ENCODE data around the gene ACTC1. TPM values are rescaled to one million over a fixed set of nuclear protein-coding genes. Genes with fewer than 3 reads are reported as not detected.
"Not testable (repeated sequence)": the region's sequence is repeated elsewhere in the genome, so short reads cannot be mapped to it uniquely, and the experiment has no call there.

Gene ACTC1
- total RNA-seq, 3 donors from 2014 or later: not detected

DNA sequence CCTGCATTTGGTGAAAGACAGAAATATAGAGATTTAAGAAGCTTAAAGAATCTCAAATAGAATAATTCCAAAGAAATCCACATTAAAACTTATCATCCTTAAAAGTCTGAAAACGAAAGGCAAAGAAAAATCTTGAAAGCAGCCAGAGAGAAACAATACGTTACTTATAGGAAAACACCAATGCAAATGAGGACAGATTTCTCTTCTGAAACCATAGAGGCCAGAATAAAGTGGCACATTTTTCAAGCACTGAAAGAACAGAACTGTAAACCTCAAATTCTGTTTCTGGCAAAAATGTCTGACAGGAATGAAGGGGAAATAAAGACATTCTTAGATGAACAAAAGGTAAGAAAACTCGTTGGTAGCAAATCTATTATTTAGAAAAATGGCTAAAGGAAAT, 13.8 kb upstream of the ACTC1 start:
- peaks cover 5% of the 10 kb centered on the region for H3K9me3 Mint-ChIP-seq
- no peaks in the 10 kb centered on the region for H3K36me3 Mint-ChIP-seq (ENCODE audit: insufficient read depth)
- H3K27me3 Mint-ChIP-seq (ENCODE audit: low read depth): peaks cover 20% of the 10 kb centered on the region
- no peak overlapping the region for H3K4me3 Mint-ChIP-seq
- H3K4me1 Mint-ChIP-seq (ENCODE audit: low read depth): no peaks in the 10 kb centered on the region
- no peak for ATAC-seq
- no peak for DNase-seq

DNA sequence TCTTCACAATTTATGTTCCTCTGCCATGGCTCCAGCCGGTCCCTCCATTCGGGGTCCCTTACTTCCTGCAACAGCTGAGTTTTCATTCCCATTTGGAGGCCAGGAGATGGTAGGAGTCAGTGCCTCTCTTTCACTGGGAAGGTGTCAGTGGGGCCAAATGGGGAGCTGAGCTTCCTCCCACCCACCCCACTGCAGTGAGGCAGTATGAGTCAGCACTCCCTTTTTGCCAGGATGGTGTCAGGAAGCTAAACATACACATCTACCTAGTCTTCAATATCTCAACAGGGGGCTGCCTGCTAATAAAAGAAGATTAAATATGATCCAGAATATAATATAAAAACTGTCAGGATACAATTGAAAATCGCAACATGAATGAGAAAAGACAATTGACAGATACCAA, 12.7 kb upstream of the ACTC1 start:
- Mint-ChIP-seq H3K36me3 (ENCODE audit: insufficient read depth) (no peaks in the 10 kb centered on the region), H3K4me1 (ENCODE audit: low read depth) (no peaks in the 10 kb centered on the region), H3K27me3 (ENCODE audit: low read depth) (peaks cover 18% of the 10 kb centered on the region), H3K4me3 (no peak overlapping the region), H3K9me3 (peaks cover 5% of the 10 kb centered on the region)
- ATAC-seq (no peak), DNase-seq (no peak)

DNA sequence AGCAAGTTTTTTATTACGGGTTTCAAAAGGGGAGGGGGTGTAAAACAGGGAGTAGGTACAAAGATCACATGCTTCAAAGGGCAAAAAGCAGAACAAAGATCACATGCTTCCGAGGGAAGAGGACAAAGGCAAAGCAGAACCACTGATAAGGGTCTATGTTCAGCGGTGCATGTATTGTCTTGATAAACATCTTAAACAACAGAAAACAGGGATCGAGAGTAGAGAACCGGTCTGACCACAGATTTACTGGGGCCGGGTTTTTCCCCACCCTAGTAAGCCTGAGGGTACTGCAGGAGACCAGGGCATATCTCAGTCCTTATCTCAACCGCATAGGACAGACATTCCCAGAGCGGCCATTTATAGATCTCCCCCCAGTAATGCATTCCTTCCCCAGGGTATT, 11.9 kb upstream of the ACTC1 start:
- not testable (repeated sequence) for ATAC-seq; H3K4me3 Mint-ChIP-seq; H3K9me3 Mint-ChIP-seq; H3K36me3 Mint-ChIP-seq (ENCODE audit: insufficient read depth); H3K4me1 Mint-ChIP-seq (ENCODE audit: low read depth); DNase-seq
- H3K27me3 Mint-ChIP-seq (ENCODE audit: low read depth): peaks cover 13% of the 10 kb centered on the region

DNA sequence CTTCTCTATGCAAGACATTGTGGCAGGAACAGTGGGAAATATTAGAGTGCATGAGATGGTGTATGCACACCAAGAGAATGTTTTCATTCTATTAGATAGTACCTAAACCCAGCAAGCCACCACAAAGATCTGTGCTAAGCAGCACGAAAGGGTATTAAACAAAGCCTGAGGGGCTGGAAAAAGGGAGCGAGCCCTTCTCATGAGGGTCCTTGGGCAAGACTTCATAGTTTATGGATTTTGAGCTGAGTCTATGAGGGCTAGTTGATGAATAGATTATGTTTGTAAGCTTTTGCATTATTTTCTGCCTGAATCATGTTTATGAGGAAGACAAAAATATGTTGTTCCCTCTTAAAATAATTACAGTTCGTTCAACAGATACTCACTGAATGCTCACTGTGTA, 9.4 kb upstream of the ACTC1 start:
- H3K4me3 Mint-ChIP-seq: no peak overlapping the region
- no peak for ATAC-seq
- no peaks in the 10 kb centered on the region for H3K4me1 Mint-ChIP-seq (ENCODE audit: low read depth)
- H3K36me3 Mint-ChIP-seq (ENCODE audit: insufficient read depth): no peaks in the 10 kb centered on the region
- H3K9me3 Mint-ChIP-seq: peaks cover 5% of the 10 kb centered on the region
- DNase-seq: no peak
- H3K27me3 Mint-ChIP-seq (ENCODE audit: low read depth): peaks cover 11% of the 10 kb centered on the region

DNA sequence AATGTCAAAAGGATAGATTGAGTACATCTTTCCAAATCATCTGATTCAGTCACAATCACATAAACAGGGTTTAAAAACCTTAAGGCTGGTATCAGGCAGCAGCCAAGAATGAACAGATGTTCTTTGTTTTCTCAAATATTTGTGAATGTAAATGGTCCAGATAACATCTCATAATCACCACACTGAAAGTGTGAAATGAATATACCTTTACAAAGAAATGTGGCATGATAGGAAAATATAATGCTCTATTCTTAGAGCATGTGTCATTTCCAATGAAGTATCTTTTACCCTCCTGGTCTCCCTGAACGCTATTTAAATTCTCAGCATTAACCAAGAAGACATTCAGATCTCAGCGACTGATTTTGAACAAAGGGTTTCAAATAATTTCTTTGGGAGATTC, 8.8 kb upstream of the ACTC1 start:
- Mint-ChIP-seq H3K27me3 (ENCODE audit: low read depth) (peaks cover 16% of the 10 kb centered on the region), H3K9me3 (peaks cover 5% of the 10 kb centered on the region), H3K36me3 (ENCODE audit: insufficient read depth) (no peaks in the 10 kb centered on the region), H3K4me1 (ENCODE audit: low read depth) (no peaks in the 10 kb centered on the region), H3K4me3 (no peak overlapping the region)
- peak; percentile 32 to 60 for ATAC-seq
- DNase-seq: no peak

DNA sequence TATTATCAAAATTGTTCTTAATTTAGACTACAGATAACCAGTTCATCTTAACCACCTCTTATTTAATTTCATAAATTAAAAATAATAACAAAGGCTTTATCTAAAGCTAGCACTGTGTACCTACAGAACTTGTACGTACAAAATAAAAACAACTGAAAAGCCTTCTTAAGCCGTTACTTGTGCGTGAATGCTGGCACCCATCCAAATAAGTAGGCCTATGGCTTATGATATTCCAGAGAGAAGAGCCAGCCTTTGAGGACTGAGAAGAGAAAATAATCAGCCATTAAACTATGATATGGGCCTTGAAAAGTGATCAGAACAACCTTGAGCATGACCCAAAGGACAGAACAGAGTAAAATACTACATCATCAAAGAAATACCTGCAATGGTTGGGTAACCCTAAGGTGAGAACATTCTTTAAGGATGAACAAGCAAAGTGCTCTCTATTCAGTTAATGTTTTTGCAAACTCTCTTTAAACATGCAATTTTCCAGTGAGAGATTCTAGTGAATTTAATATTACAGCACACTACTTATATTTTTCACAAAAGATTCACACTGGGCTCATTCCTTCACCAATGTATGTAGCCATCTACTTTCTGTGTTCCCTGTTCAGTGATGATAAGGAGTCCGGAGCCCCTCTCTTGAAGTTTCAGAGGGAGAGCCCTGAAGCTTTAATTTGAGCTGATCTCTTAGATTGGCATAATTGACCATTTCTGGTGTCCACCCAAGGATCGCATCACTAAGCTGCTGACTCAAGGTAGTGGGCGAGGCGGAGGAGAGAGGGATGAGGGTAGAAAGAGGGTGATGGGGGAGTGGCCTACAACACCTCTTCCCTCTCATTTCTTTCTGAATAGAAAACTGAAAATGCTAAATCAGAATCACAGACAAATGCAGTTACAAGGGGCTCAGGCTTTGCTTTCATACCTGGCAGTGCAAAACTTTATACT, 7.7 kb upstream of the ACTC1 start:
- no peak for ATAC-seq
- Mint-ChIP-seq H3K27me3 (ENCODE audit: low read depth) (peaks cover 18% of the 10 kb centered on the region), H3K4me3 (no peak overlapping the region), H3K36me3 (ENCODE audit: insufficient read depth) (no peaks in the 10 kb centered on the region), H3K4me1 (ENCODE audit: low read depth) (no peaks in the 10 kb centered on the region), H3K9me3 (peaks cover 5% of the 10 kb centered on the region)
- no peak for DNase-seq

DNA sequence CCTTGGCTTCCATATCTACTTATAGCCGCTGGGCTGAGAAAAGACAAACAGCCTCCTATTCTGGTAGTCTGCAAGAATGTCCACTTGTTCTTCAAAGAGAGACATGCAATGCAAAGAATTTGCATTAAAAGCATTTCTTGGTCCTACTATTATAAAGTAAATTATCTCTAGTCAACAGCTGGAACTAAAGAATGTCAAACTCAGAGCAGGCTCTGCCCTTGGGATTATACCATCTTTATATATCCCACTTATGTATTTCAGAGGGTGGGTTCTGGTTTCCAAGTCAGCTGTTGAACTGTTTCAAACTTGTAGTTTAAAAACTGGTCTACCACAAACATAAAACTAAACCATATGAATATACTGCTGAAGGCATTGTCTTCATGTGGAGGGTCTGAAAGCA, 7.0 kb upstream of the ACTC1 start:
- H3K9me3 Mint-ChIP-seq: peaks cover 5% of the 10 kb centered on the region
- no peak for DNase-seq
- H3K36me3 Mint-ChIP-seq (ENCODE audit: insufficient read depth): no peaks in the 10 kb centered on the region
- H3K4me1 Mint-ChIP-seq (ENCODE audit: low read depth): no peaks in the 10 kb centered on the region
- ATAC-seq: no peak
- no peak overlapping the region for H3K4me3 Mint-ChIP-seq
- peaks cover 18% of the 10 kb centered on the region for H3K27me3 Mint-ChIP-seq (ENCODE audit: low read depth)

DNA sequence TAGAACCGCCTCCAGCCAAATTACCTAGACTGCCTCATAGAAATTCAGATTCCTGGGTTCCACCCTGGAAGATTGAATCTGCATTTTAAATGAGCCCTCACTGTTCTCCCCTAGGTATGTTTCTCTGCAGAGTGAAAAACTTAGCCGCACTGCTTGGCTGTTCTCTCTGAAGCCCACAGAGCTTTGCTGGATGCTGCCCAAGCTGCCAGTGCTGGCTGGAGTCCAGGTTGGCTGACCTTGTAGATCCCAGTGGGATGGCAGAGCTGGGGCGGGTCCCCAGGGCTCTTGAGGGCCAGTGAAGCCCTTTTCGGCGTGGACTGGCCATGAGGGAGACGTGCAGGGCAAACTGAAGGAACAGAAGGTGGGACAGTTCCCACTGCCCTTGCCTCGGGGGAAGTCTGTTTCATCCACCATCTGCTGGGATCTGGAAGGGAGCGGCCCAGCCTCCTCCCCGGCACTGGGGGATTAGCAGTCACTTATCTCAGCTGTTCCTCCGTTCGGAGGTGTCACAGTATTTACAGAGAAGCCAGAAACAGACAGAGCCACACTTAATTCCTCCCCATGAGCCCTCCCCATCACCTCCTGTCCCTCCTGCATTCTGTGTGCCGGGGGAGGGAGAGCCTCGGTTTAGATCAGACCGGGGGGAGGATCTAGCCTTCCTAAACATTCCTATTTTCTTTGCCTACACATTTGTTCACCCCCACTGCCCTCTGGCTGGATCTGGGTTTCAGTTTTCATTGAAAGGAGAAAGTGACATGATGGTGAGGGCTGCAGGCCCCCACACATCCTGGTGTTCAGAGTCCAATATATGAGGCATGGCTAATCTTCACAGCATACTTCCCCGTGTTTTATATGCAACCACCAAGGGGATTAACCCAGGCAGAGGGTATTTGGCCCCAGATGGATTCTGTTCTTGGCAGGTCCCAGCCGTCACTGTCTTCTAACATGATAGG, 4.1 kb upstream of the ACTC1 start:
- no peak for DNase-seq
- ATAC-seq: no peak
- H3K36me3 Mint-ChIP-seq (ENCODE audit: insufficient read depth): no peaks in the 10 kb centered on the region
- H3K4me3 Mint-ChIP-seq: no peak overlapping the region
- H3K9me3 Mint-ChIP-seq: no peaks in the 10 kb centered on the region
- H3K4me1 Mint-ChIP-seq (ENCODE audit: low read depth): peaks cover under 1% of the 10 kb centered on the region
- peaks cover 33% of the 10 kb centered on the region for H3K27me3 Mint-ChIP-seq (ENCODE audit: low read depth)

DNA sequence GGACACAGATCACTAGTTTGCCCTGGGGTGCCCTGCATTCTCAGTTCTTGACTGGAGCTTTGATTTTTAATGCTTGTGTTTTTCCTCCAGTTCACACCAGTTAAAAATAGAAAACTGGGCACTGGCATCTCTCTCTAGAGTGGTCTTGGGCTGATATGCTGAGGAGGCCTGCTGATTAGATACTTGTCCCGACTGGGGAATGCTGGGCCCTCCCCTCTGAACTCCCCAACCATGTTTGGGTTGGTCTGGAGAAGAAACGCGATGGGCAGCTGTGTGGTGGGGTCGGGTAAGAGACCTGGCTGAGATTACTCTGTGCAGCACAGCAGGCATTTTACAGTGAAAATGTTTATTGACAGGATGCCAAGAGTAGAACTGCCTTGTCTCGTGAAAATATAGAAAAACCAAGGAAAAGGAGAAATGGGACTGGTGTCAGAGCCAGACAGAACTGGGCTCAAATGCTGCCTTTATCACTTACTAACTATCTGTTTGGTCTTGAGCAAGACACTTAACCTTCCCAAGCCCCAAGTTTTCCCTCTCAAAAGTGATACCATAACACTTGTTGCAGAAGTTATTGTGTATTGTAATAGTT, 1.6 kb upstream of the ACTC1 start:
- no peak for ATAC-seq
- no peak for DNase-seq
- H3K4me1 Mint-ChIP-seq (ENCODE audit: low read depth): peaks cover 1% of the 10 kb centered on the region
- H3K4me3 Mint-ChIP-seq: no peak overlapping the region
- peaks cover 55% of the 10 kb centered on the region for H3K27me3 Mint-ChIP-seq (ENCODE audit: low read depth)
- no peaks in the 10 kb centered on the region for H3K36me3 Mint-ChIP-seq (ENCODE audit: insufficient read depth)
- H3K9me3 Mint-ChIP-seq: no peaks in the 10 kb centered on the region

DNA sequence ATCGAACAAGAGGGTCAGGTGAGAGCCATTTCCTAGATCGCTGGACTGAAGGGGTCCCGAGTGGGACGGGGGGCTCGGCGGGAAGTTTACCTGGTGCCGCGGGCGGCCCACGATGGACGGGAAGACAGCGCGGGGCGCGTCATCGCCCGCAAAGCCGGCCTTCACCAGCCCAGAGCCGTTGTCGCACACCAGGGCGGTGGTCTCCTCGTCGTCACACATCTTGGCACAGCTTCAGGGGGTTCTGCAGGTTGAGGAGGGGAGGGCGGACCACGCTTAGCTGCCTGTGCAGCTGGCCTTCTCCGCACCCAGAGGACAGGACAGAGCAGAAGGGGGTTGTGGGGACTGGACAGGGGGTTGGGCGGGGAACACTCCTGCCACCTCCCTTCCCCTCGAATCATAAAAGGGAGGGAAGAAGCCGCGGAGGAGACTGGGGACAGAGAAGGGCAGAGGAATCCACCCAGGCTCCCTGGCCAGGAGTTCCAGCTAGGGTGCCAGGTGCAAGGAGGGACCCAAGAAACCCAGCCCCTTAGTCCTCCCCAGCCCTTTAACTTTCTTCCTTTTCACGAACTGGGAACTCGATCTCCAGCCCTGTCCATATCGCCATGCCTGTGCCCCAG, 651 bp downstream of the ACTC1 start:
- no peaks in the 10 kb centered on the region for H3K9me3 Mint-ChIP-seq
- ATAC-seq: no peak
- no peak overlapping the region for H3K4me3 Mint-ChIP-seq
- peaks cover 55% of the 10 kb centered on the region for H3K27me3 Mint-ChIP-seq (ENCODE audit: low read depth)
- H3K4me1 Mint-ChIP-seq (ENCODE audit: low read depth): peaks cover 1% of the 10 kb centered on the region
- H3K36me3 Mint-ChIP-seq (ENCODE audit: insufficient read depth): no peaks in the 10 kb centered on the region
- no peak for DNase-seq

DNA sequence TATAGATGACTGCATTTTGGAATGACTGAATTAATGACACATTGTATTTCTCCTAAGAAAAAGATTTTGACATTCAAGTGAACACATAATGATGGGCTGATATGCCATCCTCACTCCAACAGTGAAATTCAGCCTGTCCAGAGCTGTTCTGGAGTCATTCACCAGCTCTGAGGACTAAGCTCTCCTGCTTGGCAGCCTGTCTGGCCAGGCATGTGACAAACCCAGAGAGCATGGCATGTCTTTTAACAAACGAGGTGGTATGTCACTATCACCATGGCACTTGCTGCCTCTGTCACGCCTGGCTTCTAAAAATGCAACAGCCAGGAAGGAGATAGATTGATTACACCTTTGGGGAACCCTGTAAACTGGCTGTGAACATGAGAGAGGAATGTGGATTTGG, 1.4 kb downstream of the ACTC1 start:
- no peak for ATAC-seq
- no peak for DNase-seq
- Mint-ChIP-seq H3K9me3 (no peaks in the 10 kb centered on the region), H3K4me3 (no peak overlapping the region), H3K36me3 (ENCODE audit: insufficient read depth) (no peaks in the 10 kb centered on the region), H3K4me1 (ENCODE audit: low read depth) (peaks cover 1% of the 10 kb centered on the region), H3K27me3 (ENCODE audit: low read depth) (peaks cover 49% of the 10 kb centered on the region)

DNA sequence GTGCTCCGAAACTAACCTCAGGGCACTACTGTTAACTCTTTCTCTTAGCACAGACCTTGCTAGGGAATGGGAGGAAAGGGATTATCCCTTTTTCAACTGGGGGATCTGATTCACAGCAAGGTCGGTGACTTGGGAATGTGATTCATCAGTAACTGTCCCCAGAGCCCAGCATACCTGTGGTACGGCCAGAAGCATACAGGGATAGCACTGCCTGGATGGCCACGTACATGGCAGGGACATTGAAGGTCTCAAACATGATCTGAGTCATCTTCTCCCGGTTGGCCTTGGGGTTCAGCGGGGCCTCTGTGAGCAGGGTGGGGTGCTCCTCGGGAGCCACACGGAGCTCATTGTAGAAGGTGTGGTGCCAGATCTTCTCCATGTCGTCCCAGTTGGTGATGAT, 2.3 kb downstream of the ACTC1 start:
- Mint-ChIP-seq H3K36me3 (ENCODE audit: insufficient read depth) (no peaks in the 10 kb centered on the region), H3K4me1 (ENCODE audit: low read depth) (peaks cover 1% of the 10 kb centered on the region), H3K4me3 (no peak overlapping the region), H3K27me3 (ENCODE audit: low read depth) (peaks cover 49% of the 10 kb centered on the region), H3K9me3 (no peaks in the 10 kb centered on the region)
- DNase-seq (no peak), ATAC-seq (no peak)

DNA sequence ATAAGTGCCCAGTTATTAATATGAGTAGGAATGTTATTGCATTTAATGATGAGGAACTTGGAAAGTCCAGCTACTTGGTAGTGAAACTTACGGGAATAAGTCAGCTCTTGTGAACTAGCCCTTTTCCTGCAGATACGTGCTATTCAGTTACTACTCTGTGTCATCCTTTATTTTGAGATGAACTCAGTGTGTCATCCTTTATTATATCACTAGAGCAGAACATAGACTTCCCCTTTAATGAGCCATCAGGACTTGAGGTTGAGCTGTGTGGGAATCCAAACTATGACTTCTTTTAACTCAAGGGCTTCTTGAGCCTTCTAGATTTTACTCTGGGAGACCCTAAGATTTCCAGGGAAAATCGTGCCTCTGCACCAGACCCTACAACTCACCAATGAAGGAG, 3.6 kb downstream of the ACTC1 start:
- Mint-ChIP-seq H3K4me3 (no peak overlapping the region), H3K4me1 (ENCODE audit: low read depth) (peaks cover 1% of the 10 kb centered on the region), H3K36me3 (ENCODE audit: insufficient read depth) (no peaks in the 10 kb centered on the region), H3K9me3 (no peaks in the 10 kb centered on the region), H3K27me3 (ENCODE audit: low read depth) (peaks cover 44% of the 10 kb centered on the region)
- ATAC-seq (no peak), DNase-seq (no peak)

DNA sequence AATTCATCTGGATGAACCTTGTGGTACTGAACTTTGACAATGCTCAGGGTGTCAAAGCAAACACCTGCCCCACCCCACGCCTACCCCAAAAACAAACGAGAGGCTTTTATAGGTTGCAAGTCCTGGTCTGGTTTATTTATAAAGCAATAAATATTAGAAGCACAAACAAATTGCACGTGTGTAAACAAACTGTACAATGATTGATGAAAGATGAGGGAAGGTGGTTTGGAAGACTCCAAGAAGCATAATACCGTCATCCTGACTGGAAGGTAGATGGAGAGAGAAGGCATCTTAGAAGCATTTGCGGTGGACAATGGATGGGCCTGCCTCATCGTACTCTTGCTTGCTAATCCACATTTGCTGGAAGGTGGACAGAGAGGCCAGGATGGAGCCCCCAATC, 5.2 kb downstream of the ACTC1 start:
- DNase-seq: no peak
- Mint-ChIP-seq H3K36me3 (ENCODE audit: insufficient read depth) (no peaks in the 10 kb centered on the region), H3K4me1 (ENCODE audit: low read depth) (peaks cover 1% of the 10 kb centered on the region), H3K27me3 (ENCODE audit: low read depth) (peaks cover 35% of the 10 kb centered on the region), H3K9me3 (no peaks in the 10 kb centered on the region), H3K4me3 (no peak overlapping the region)
- no peak for ATAC-seq
